Transverse colon (tissue), 4 donors: Measurements from ENCODE around the gene FOS.

Experiments used
- CTCF ChIP-seq, 5 experiments: fragments of 200-600 bp in 3 of 5; fragments of 450-650 bp in 2 of 5; sonication (generic) in 3 of 5; IDR thresholded peaks; 1 replicate in 2 of 5; 2 replicates in 3 of 5; pipeline ENCODE4 v1.5.1; 2016 to 2017; ENCODE audit warnings: antibody characterized with exemption in 5 of 5, inconsistent platforms in 3 of 5, mild to moderate bottlenecking in 2 of 5, moderate library complexity in 1 of 5
- POLR2AphosphoS5 ChIP-seq, 3 donors: sonication (generic); formaldehyde crosslinking; IDR thresholded peaks; one replicate each; pipeline ENCODE4 v1.6.1; 2016; ENCODE audit warnings: antibody characterized with exemption in 3 of 3

- peak; percentile 25 to 78 (median 43) for TF ChIP-seq CTCF (IDR thresholded peaks at IDR 0.05)
- peak; percentile 67 to 99 (median 93) for TF ChIP-seq POLR2AphosphoS5 (IDR thresholded peaks at IDR 0.05)
These were observed 4.7 kb downstream of the FOS start for GRCh38 chr14:75283162-75283832.
